DOHH2 (cell line): Measurements from ENCODE around the gene FXYD6.

ENCODE experiments used
- EZH2phosphoT487 ChIP-seq: fragments of 200-600 bp; sonication (generic); IDR thresholded peaks from 2 replicates; pipeline ENCODE4 v1.6.1; 2017; ENCODE audit warnings: borderline replicate concordance, mild to moderate bottlenecking, antibody characterized with exemption, low read length, moderate library complexity, mixed read lengths
- TF ChIP-seq, protein P1 (sequence below): fragments of 200-600 bp; sonication (generic); IDR thresholded peaks from one replicate; pipeline ENCODE4 v1.5.1; 2014; ENCODE audit warnings: antibody characterized with exemption, mild to moderate bottlenecking, low read depth, low read length; ENCODE audit not compliant: poor library complexity, severe bottlenecking

DNA sequence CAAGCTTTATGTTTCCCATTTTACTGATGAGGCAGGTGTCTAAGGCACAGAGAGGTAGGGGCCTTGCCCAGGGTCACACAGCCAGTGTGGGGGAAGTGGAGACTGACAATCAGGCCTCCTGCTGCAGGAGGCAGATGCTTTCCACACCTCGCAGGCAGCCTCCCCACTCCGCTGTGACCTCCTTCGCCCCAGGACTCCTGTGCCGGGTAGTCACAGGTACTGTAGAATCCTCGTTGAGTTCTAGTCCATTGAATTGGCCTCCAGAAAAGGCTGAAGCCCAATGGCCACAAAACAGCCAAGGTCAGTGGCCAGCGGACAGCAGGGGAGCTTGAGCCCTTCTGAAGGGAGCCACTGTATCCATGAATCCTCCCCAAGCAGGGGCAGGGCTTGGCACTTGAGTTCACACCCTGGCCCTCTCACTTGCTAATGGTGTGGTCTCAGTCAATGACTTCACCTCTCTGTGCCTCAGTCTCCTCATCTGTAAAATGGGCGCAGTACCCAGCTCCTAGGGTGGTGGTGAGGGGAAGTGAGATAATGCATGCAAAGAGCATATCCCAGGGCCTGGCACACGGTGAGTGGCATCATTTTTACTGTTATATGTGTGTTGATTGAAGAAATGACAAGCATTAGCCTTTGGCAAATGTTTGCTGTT, 50.8 kb downstream of the FXYD6 start:
- TF ChIP-seq, protein P1, sequence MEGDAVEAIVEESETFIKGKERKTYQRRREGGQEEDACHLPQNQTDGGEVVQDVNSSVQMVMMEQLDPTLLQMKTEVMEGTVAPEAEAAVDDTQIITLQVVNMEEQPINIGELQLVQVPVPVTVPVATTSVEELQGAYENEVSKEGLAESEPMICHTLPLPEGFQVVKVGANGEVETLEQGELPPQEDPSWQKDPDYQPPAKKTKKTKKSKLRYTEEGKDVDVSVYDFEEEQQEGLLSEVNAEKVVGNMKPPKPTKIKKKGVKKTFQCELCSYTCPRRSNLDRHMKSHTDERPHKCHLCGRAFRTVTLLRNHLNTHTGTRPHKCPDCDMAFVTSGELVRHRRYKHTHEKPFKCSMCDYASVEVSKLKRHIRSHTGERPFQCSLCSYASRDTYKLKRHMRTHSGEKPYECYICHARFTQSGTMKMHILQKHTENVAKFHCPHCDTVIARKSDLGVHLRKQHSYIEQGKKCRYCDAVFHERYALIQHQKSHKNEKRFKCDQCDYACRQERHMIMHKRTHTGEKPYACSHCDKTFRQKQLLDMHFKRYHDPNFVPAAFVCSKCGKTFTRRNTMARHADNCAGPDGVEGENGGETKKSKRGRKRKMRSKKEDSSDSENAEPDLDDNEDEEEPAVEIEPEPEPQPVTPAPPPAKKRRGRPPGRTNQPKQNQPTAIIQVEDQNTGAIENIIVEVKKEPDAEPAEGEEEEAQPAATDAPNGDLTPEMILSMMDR = no peak
- TF ChIP-seq EZH2phosphoT487 = no peak
